HG03565 (cell line): Measurements from ENCODE around the gene CPT1B.
"Not testable (repeated sequence)": the region's sequence is repeated elsewhere in the genome, so short reads cannot be mapped to it uniquely, and the experiment has no call there.

ENCODE experiments used
- ATAC-seq: cut with Tn5 transposase; IDR thresholded peaks from one replicate; pipeline ENCODE4 v1.9.1; 2021; ENCODE audit warnings: mild to moderate bottlenecking, moderate library complexity; ENCODE audit not compliant: unreplicated experiment

The CPT1B gene

DNA sequence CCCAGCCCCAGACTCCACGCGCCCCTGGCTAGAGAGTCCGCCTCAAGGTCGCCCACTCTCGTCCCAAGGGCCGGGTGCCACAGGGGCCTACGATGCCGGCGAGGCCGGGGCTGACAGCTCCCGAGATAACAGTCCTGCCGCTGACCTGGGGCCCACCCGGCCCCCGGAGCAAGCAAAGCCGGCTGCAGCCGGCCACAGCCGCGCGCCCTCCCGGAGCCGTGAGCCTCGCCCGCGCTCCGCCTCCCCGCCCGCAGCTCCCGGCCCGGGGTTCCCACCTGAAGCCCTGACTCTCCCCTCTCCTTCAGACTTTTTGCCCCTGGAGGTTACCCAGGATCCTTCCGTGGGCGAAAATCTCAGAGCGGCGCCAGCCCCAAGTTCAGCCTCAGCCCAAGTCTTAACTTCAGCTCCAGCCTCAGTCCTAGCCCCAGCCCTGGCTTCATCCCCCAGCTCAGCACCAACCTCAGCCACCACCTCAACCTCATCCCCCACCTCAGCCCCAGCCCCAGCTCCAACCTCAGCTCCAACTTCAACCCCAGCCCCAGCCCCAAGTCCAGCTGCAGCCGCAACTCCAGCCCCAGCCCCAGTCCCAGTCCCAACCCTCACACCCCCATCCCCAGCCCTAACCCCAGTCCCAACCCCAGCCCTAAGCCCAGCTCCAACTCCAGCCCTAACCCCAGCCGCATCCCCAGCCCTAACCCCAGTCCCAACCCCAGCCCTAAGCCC, 30.8 kb downstream of the CPT1B start:
- ATAC-seq: no peak

DNA sequence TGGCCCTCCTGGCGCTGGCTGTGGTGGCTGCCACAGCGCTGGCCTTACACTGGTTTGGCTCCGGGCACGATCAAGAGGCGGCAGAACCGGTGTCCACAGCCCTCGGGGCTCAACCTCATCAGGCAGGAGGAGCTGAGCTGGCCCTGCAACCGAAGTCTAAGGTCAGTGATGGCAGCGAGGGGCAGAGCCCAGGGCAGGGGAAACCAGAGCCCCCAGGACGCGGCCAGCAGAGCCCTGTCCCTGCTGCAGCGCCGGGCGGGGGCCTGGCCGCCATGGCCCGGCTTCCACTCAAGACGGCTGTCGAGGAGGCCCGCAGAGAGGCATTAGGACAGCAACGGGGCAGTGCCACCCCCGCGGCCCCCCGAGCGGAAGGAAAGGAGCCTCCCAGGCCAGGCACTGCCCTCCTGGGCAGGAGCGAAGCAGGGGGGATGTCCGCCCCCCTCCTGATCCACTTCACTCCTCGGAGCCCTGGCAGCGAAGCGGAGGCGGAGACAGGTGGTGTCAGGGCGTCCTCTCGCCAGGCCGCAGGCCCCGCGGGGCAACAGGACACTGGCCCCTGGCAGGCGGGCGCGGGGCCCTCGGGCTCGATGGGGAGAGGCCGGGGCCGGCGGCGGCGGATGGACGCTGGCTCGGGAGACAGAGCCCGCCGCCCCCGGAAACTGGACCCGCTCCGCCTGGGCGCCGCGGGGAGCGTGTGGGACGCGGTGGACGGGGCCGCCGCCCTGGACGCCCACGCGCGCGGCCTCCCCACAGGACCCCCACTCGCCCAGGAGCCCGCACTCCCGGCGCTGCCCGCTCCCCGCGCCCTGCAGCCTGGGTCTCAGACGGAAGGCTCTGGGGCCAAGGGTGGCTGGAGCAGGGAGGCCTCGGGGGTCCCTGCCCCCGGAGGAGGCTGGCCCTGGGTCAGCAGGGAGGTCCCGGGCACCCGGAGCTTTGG, 31.6 kb downstream of the CPT1B start:
- ATAC-seq: no peak

DNA sequence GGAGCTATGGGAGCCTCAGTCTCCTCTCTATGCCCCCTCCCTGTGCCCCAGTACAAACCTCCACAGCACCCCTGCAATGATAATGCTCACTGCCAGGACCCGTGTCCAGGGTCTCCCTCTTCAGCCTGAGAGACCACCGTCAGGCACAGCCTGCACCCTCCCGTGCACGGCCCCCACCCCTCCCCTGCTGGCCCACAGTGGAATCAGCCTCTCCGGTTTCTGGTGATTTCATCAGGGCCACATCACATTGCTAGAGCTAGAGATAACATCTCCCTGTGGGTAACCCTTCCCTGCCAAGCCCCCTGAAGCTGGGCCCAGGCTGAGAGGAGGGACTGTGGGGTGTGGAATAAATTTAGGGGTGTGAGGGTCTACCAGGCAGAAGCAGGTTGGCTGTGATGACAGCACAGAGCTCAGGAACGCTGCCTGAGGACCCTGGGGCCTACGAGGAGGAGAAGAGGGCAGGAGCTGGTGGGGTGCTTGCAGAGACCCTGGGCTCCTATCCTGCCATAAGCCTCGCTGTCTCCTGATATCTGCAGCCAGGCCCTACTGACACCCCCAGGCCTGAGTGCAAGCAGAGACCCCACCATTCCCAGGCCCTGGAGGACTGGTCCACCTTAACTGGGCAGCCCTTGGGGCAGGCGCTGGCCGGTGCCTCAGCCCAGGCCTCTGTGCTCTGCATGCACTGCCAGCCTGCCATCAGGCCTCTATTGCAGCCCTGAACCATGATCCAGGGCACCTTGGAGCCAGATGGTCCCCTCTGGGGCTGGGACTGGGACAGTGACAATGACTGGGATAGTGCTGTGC, 32.5 kb downstream of the CPT1B start, which contains the start of gene KLHDC7B:
Gene KLHDC7B (plus strand): TSS at position 378 of the 804 bp plus-strand sequence. CDS start 345 bp downstream, at position 723.
- no peak for ATAC-seq

GRCh38 chr22:50544746-50545253, 33.4 kb downstream of the CPT1B start:
- ATAC-seq: no peak

GRCh38 chr22:50544078-50544745, 34.0 kb downstream of the CPT1B start:
- ATAC-seq: no peak

GRCh38 chr22:50542416-50542927, 35.8 kb downstream of the CPT1B start:
- no peak for ATAC-seq

DNA sequence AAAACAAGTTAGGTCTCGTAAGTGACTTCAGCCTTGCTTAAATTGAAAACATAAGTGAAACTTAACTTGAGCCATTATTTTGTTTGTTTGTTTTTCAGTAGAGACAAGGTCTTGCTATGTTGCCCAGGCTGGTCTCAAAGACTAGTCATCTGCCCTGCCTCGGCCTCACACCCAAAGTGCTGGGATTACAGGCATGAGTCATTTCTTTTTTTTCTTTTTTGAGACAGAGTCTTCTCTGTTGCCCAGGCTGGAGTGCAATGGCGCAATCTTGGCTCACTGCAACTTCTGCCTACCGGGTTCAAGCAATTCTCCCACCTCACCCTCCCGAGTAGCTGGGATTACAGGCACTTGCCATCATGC, 36.6 kb downstream of the CPT1B start:
- ATAC-seq: not testable (repeated sequence)

DNA sequence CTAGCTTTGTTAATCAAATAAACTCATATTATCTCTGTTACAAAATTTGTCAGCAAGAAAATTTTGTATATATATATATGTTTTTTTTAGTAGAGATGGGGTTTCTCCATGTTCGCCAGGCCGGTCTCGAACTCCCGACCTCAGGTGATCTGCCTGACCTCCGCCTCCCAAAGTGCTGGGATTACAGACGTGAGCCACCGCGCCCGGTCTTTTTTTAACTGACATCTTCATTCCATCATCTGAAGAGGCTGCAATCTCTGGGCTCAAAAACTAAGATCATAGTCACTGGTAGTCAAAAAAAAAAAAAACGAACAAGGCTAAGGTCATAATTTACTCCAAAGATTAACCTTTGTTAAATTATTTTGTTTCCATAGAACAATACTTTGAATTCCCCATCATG, 37.8 kb downstream of the CPT1B start:
- ATAC-seq: no peak

DNA sequence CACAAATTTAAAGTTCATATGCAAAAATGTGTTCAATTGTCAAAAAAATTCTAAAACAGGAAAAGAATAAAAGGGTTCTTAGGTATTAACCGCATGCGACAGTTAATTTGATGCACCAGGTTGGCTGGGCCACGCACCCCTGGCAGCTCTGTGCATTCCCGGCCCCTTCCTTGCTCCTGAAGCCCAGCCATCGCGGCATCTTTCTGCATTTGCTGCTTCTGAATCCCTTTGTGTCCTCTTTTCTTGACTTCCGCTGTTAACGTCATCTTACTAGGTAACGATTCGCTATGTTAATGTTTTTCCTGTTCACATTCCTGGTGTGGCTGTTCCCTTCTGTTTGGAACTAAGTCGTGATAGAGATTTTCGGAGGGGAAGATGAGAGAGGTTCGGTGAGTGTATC, 40.5 kb downstream of the CPT1B start:
- ATAC-seq: no peak

GRCh38 chr22:50536226-50536625, 42.0 kb downstream of the CPT1B start:
- ATAC-seq: no peak

DNA sequence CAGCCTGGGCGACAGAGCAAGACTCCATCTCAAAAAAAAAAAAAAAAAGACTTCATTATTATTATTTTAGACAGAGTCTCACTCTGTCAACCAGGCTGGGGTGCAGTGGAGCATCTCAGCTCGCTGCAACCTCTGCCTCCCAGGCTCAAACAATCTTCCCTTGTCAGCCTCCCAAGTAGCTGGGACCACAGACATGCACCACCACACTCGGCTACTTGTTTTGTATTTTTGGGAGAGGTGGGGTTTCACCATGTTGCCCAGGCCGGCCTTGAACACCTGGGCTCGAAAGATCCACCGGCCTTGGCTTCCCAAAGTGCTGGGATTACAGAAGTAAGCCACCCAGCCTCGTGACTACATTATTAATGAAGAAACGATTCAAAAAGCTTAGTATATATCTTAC, 43.1 kb downstream of the CPT1B start:
- no peak for ATAC-seq

DNA sequence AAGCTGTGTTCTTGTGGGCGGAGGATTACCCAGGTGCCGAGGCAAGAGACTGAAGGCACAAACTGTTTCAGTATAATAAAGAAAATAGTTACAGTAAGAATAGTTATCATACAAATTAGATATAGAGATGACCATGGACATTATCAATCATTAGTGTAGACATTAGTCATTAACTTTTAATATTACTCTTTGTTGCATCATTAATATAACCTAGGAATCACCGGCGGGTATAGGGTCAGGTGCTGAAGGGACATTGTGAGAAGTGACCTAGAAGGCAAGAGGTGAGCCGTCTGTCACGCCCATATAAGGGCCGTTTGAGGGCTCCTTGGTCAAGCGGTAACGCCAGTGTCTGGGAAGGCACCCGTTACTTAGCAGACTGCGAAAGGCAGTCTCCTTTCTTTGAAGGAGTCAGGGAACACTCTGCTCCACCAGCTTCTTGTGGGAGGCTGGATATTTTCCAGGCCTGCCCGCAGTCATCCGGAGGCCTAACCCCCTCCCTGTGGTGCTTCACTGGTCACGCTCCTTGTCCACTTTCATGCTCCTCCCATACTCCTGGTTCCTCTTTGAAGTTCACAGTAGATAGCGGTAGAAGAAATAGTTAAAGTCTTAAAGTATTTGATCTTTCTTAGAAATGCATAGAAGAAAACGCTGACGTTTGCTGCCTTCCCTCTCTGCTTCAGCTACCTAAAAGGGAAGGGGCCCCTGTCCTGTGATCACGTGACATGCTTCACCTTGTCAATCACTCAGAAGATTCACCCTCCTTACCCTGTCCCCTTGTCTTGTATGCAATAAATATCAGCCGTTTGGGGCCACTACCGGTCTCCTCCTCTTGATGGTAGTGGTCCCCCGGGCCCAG, 44.1 kb downstream of the CPT1B start:
- ATAC-seq: not testable (repeated sequence)

DNA sequence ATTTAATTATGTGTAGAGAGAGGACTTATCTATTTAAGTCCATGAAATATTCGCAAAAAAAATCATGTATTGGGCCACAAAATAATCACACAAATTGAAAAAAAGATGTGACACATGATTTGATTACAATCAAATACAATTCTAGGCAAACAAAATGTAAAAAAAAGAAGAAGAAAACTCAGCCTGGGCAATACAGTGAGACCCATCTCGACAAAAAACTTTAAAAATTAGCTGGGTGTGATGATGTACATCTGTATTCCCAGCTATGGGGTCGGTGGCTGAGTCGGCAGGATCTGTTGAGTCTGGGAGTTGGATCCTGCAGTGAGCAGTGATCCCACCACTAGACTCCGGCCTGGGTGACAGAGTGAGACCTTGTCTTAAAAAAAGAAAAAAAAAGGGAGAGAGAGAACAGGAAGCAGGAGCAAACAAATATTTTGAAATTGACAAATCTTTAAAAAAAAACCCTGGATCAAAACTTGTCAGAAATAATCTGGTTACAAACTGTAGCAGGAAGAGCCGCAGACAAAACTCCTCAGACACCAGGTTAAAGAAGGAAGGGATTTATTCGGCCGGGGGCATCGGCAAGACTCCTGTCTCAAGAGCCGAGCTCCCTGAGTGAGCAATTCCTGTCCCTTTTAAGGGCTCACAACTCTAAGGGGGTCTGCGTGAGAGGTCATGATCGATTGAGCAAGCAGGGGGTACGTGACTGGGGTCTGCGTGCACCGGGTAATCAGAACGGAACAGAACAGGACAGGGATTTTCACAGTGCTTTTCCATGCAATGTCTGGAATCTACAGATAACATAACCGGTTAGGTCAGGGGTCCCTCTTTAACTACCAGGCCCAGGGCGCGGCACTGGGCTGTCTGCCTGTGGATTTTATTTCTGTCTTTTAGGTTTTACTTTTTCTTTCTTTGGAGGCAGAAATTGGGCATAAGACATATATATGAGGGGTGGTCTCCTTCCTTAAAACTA, 45.1 kb downstream of the CPT1B start:
- ATAC-seq: no peak

DNA sequence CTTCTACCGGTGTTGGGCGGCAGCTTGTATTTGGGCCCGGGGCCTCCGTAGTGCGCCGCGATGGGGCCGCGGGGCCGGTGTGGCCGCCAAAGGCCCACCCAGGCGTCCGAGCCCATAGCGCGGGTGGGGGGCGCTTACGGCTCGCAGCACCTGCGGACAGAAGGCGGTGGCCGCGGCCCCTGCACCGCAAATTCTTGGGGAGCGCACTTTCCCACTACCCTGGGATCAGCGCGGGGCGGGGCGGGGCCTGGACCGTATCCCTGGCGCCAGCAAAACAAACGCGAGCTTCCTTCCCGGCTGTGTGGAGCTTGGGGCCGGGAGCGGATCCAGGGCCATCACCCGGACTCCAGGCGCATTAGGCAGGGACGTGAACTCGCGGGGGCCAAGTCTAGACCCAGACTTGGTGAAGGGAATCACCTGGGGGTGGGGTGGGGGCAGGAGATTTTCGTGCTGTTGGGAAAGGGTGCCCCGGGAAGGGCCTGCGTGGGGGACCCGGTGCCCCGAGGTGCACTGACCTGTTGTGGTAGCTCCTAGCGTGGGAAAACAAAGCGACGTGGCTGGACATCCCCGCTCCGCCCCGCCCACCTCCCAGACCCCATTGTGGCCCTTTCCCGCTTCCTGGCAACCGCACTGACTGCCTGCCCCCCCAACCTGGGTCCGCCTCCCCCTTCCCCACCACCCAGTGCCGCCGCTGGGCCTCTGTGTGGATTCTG, 46.1 kb downstream of the CPT1B start:
- ATAC-seq: no peak

GRCh38 chr22:50531546-50531961, 46.7 kb downstream of the CPT1B start:
- ATAC-seq: peak; percentile 21

DNA sequence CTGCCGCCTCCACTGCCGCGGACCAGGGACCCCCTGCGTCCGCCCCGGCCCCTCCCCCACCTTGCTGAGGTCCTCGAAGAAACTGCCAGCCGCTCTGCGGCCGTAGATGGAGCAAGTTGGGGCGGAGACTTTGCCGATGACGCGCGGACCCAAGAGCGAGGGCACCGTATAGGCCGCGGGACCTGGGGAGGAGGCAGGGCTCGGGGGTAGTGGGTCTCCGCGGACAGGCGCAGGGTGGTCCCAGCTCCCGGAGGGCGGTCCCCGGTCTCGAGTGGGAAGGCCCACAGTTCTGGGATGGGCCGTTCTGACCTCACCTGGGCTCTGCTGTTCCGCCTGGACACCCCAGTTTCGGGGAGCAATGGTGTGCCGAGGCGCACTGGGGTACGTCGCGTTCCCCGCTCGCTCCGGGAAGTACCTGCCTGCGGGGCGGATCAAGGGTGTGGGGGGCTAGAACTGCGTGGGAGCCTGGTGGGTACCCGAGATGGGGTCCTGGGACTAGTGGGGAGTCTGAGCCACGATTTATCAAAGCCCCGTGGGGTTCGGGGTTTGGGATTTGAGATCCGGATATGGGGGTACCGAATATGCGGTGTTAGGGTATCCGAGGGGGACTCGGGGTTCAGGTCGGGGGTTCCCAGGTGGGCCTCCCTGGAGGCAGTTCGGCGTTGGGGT, 47.2 kb downstream of the CPT1B start:
- ATAC-seq: no peak

- ATAC-seq: no peak
These were observed 47.7 kb downstream of the CPT1B start for GRCh38 chr22:50530580-50530876.
